OCI-LY7 (cell line): ENCODE data around the gene TACC3. TPM values are rescaled to one million over a fixed set of nuclear protein-coding genes. Genes with fewer than 3 reads are reported as not detected.
A peak's percentile ranks its signal among the peaks of the same experiment; 100 is the strongest.

ENCODE experiments used
- BruUV-seq: library from RNA; stranded (reverse); fragments of 400-500 nt; replicated peaks from 2 replicates; lab custom pipeline; 2021; lab: Mats Ljungman, UMichigan
- CTCF ChIA-PET: fragments of 300-600 bp; sonication (Branson Sonifier 250); formaldehyde crosslinking; loops from one replicate; lab custom pipeline; 2022; ENCODE audit warnings: antibody characterized with exemption; ENCODE audit not compliant: unreplicated experiment; lab: Charles Lee
- POLR2A ChIA-PET: fragments of 300-600 bp; sonication (Branson Sonifier 250); formaldehyde crosslinking; loops from one replicate; lab custom pipeline; 2022; ENCODE audit warnings: antibody characterized with exemption; lab: Charles Lee
- DNase-seq: peaks from one replicate; pipeline ENCODE4 v3.0.0-alpha.2; 2015; ENCODE audit warnings: low spot score
- H2AFZ ChIP-seq: fragments of 200-600 bp; sonication (generic), shearing (Covaris generic); 2 replicates; pipeline ENCODE4 v1.6.1; 2014; ENCODE audit warnings: mild to moderate bottlenecking, antibody characterized with exemption, low read length, moderate library complexity
- H3K27ac ChIP-seq: fragments of 200-600 bp; sonication (generic); 2 replicates; pipeline ENCODE4 v1.5.1; 2014; ENCODE audit warnings: mixed run types, low read depth, mild to moderate bottlenecking, moderate library complexity, low read length, inconsistent platforms; ENCODE audit not compliant: poor library complexity, severe bottlenecking
- H3K36me3 ChIP-seq: fragments of 200-600 bp; sonication (generic); 2 replicates; pipeline ENCODE4 v1.6.1; 2014; ENCODE audit warnings: mild to moderate bottlenecking, antibody characterized with exemption, low read length, moderate library complexity, mixed read lengths; ENCODE audit not compliant: insufficient read depth
- H3K4me1 ChIP-seq: fragments of 200-600 bp; sonication (generic); 2 replicates; pipeline ENCODE4 v1.5.1; 2014; ENCODE audit warnings: mild to moderate bottlenecking, low read length; ENCODE audit not compliant: insufficient read depth, poor library complexity, severe bottlenecking
- H3K4me2 ChIP-seq: fragments of 200-600 bp; sonication (generic); 2 replicates; pipeline ENCODE4 v1.6.1; 2014; ENCODE audit warnings: mild to moderate bottlenecking, low read length
- H3K4me3 ChIP-seq: fragments of 200-600 bp; sonication (generic); 2 replicates; pipeline ENCODE4 v1.5.1; 2014; ENCODE audit warnings: mild to moderate bottlenecking, low read depth, low read length; ENCODE audit not compliant: poor library complexity, severe bottlenecking
- H3K79me2 ChIP-seq: fragments of 200-600 bp; sonication (generic); 2 replicates; pipeline ENCODE4 v1.6.1; 2016; ENCODE audit warnings: low read depth, mild to moderate bottlenecking, low read length, moderate library complexity, mixed read lengths; ENCODE audit not compliant: insufficient read depth
- H3K9me2 ChIP-seq: fragments of 200-600 bp; sonication (generic); 2 replicates; pipeline ENCODE4 v1.6.1; 2016; ENCODE audit warnings: mild to moderate bottlenecking, low read length, mixed read lengths; ENCODE audit not compliant: insufficient read depth
- H3K9me3 ChIP-seq: fragments of 200-600 bp; sonication (generic); 2 replicates; pipeline ENCODE4 v1.6.1; 2014; ENCODE audit warnings: mild to moderate bottlenecking, mixed run types, low read length, mixed read lengths
- H4K20me1 ChIP-seq: fragments of 200-600 bp; sonication (generic); 2 replicates; pipeline ENCODE4 v1.6.1; 2014; ENCODE audit warnings: mild to moderate bottlenecking, antibody characterized with exemption, low read length, moderate library complexity, mixed read lengths; ENCODE audit not compliant: insufficient read depth
- CTCF ChIP-seq: fragments of 200-600 bp; sonication (generic); conservative IDR thresholded peaks from 2 replicates; pipeline ENCODE4 v1.5.1; 2014; ENCODE audit warnings: mild to moderate bottlenecking, antibody characterized with exemption, low read length, moderate library complexity, mixed read lengths
- EZH2phosphoT487 ChIP-seq: fragments of 200-600 bp; sonication (generic); IDR thresholded peaks from 2 replicates; pipeline ENCODE4 v1.6.1; 2018; ENCODE audit warnings: low read depth, borderline replicate concordance, mild to moderate bottlenecking, mixed run types, antibody characterized with exemption, low read length, moderate library complexity, mixed read lengths
- intact Hi-C: fragments of 100-400 bp; cut with micrococcal nuclease; formaldehyde crosslinking; loops from one replicate; pipeline ENCODE4 v1.10.0; 2022; ENCODE audit not compliant: unreplicated experiment
- total RNA-seq, 2 experiments: library from RNA; depleted of rRNA in 1 of 2; stranded (reverse); fragments of >200 nt in 1 of 2; shearing (Covaris generic) in 1 of 2; gene quantifications; 2 replicates each; pipeline ENCODE4 v1.2.3, GENCODE V29; 2014 to 2022

Gene TACC3
- total RNA-seq, 2 experiments from 2014 or later: 100 to 257 TPM

DNA sequence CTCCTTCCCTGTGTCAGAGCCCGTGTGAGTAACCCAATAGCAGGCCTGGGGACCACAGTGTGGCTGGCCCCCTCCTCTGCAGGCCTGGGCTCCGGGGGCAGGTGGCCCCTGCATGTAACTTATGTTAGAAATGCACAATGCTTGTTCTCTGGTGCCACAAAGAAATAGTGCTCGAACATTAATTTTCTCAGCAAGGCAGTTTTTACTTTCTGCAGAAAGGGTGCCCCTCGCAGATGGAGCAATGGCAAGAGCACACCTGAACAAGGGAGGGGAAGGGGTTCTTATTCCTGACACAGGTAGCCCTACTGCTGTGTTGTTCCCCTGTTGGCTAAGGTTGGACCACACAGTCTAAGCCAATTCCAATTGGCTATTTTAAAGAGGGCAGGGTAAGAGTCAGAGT lies 17.1 kb downstream of the TACC3 start:
- Histone ChIP-seq H2AFZ (no peak overlapping the region), H3K27ac (no peak overlapping the region), H3K4me1 (no peaks in the 10 kb centered on the region), H4K20me1 (no peaks in the 10 kb centered on the region), H3K36me3 (peaks cover 98% of the 10 kb centered on the region), H3K79me2 (no peaks in the 10 kb centered on the region), H3K9me3 (peaks cover 20% of the 10 kb centered on the region), H3K4me3 (no peak overlapping the region), H3K9me2 (no peaks in the 10 kb centered on the region), H3K4me2 (no peak overlapping the region)
- DNase-seq: peak; percentile 20
- POLR2A ChIA-PET: no interaction called here
- CTCF ChIA-PET: no interaction called here
- TF ChIP-seq EZH2phosphoT487 (no peak), CTCF (no peak)
- intact Hi-C loops: no loop called here
- no TSS peak for BruUV-seq

DNA sequence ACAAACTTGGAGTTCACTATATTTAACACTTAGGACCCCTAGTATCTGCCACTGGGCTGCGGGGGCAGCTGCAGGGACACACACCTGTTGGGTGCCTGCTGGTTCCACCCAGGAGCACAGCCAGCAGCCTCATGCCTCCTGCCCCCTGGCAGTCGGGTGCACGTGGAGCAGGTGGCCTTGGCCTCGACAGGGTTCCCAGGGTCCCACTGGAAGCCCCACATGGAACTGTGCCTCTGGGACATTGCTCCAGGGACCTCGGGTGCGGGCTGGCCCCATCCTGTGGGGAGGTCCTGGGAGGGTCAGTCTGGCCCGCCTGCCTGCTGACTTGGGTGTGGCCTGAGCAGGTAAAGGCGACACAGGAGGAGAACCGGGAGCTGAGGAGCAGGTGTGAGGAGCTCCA lies 18.0 kb downstream of the TACC3 start:
- POLR2A ChIA-PET: no interaction called here

More for the DNA sequence above, 18.0 kb downstream of the TACC3 start:
- H3K79me2 ChIP-seq: no peaks in the 10 kb centered on the region
- no peak for DNase-seq
- no peak overlapping the region for H2AFZ ChIP-seq
- H4K20me1 ChIP-seq: no peaks in the 10 kb centered on the region
- intact Hi-C loops: no loop called here
- CTCF ChIA-PET: no interaction called here
- H3K4me1 ChIP-seq: no peaks in the 10 kb centered on the region
- H3K27ac ChIP-seq: no peak overlapping the region
- H3K4me2 ChIP-seq: no peak overlapping the region
- peaks cover 98% of the 10 kb centered on the region for H3K36me3 ChIP-seq
- H3K4me3 ChIP-seq: no peak overlapping the region
- H3K9me3 ChIP-seq: peaks cover 20% of the 10 kb centered on the region
- BruUV-seq: no TSS peak
- H3K9me2 ChIP-seq: no peaks in the 10 kb centered on the region
- no peak for TF ChIP-seq CTCF
- no peak for TF ChIP-seq EZH2phosphoT487
